ENCODE data around the gene RBM23.

Gene RBM23

DNA sequence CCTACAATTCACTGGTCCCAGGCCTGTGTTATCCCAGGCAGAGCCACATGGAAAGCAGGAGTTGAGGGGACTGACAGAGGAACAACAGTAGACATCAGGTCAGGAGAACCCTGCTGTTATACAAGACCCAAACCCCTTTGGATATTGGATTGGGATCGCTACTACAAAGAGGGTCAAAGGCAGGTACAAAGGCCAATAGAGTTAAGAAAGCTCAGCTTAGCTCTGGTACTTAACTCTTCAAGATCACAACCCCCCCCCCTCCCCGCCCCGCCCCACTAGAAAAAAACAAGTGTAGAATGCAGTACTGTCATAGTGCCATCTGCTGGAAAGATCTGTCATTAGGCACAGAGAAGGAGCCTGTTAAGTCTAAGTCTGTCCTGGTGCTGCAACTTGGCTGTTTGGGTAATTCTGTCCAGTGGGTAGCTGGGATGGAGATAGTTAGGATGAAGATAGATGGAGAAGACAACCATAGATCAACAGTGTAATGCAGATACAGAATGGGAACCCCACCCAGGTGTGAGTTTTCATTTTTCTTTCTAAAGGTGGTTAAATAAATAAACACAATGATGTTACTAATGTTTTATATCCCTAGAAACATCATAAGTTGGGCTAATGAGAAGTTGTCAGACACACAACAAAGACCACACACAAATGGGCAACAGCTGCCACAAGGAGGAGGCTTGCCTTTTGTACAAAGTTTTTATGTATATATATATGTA, 18.7 kb downstream of the RBM23 start:
- Histone ChIP-seq H3K9me3 (ENCODE audit: low read length) (no peaks in the 10 kb centered on the region), H3K27ac (ENCODE audit: low read depth, low read length, poor library complexity, severe bottlenecking) (no peak overlapping the region), H3K9ac (ENCODE audit: low read length) (no peak overlapping the region), H3K4me1 (ENCODE audit: insufficient read depth, low read length, severe bottlenecking) (no peaks in the 10 kb centered on the region), H4K20me1 (ENCODE audit: insufficient read depth, low read length) (no peaks in the 10 kb centered on the region), H3K4me3 (ENCODE audit: low read depth, low read length, poor library complexity, severe bottlenecking) (no peak overlapping the region), H2AFZ (ENCODE audit: low read length) (no peak overlapping the region), H3K9me2 (ENCODE audit: low read depth, low read length) (no peaks in the 10 kb centered on the region), H3K36me3 (ENCODE audit: insufficient read depth, low read length) (peaks cover 73% of the 10 kb centered on the region), H3K27me3 (ENCODE audit: insufficient read depth, low read length) (no peaks in the 10 kb centered on the region), H3K79me2 (ENCODE audit: insufficient read depth, low read length) (no peaks in the 10 kb centered on the region), H3K4me2 (ENCODE audit: low read length) (no peak overlapping the region), H3F3A (ENCODE audit: insufficient read depth, low read length) (no peaks in the 10 kb centered on the region)
- no peak for TF ChIP-seq EZH2 (IDR thresholded peaks at IDR 0.05; ENCODE audit: borderline replicate concordance, low read length)
- TF ChIP-seq, protein P1, sequence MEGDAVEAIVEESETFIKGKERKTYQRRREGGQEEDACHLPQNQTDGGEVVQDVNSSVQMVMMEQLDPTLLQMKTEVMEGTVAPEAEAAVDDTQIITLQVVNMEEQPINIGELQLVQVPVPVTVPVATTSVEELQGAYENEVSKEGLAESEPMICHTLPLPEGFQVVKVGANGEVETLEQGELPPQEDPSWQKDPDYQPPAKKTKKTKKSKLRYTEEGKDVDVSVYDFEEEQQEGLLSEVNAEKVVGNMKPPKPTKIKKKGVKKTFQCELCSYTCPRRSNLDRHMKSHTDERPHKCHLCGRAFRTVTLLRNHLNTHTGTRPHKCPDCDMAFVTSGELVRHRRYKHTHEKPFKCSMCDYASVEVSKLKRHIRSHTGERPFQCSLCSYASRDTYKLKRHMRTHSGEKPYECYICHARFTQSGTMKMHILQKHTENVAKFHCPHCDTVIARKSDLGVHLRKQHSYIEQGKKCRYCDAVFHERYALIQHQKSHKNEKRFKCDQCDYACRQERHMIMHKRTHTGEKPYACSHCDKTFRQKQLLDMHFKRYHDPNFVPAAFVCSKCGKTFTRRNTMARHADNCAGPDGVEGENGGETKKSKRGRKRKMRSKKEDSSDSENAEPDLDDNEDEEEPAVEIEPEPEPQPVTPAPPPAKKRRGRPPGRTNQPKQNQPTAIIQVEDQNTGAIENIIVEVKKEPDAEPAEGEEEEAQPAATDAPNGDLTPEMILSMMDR (IDR thresholded peaks at IDR 0.05; ENCODE audit: low read length), result peak; percentile 66

DNA sequence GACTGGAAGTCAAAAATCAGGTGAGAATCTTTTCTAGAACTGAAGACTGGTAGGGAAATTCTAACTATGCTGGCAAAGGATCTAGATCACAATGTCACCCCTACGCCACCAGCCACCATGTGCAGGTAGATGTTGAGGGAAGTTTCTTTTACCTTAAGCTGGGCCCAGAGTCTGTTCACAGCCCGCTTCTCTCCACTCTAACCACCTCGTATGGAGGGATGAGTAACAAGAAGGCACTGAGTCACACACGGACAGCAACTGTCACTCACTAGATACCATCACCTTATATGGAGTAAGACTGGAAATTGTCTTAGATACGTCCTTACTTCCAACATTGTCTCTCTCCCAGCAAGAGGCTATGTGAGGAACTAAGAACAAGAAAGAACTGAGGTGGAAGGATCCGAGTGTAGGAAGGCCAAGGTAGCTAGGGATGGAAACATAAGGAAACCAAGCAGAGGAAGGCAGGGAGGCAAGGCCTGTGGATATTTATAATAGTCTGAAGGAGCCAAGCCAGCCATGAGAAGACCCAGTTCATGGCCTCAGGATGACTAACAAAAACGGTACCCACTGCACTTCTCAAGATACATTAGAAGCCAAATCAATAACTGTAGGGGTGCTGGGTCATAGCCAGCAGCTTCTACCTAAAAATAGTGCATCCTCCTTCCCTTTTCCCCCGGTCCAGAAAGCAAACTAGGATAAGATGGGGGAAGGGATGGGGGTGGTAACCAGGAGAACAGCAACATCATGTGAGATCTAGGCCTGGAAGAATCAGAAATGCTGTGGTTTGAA, 20.5 kb downstream of the RBM23 start:
- Histone ChIP-seq H3K4me2 (ENCODE audit: low read length) (no peak overlapping the region), H3F3A (ENCODE audit: insufficient read depth, low read length) (no peaks in the 10 kb centered on the region), H2AFZ (ENCODE audit: low read length) (no peak overlapping the region), H4K20me1 (ENCODE audit: insufficient read depth, low read length) (no peaks in the 10 kb centered on the region), H3K9me2 (ENCODE audit: low read depth, low read length) (no peaks in the 10 kb centered on the region), H3K36me3 (ENCODE audit: insufficient read depth, low read length) (peaks cover 56% of the 10 kb centered on the region), H3K9ac (ENCODE audit: low read length) (no peak overlapping the region), H3K4me3 (ENCODE audit: low read depth, low read length, poor library complexity, severe bottlenecking) (no peak overlapping the region), H3K9me3 (ENCODE audit: low read length) (no peaks in the 10 kb centered on the region), H3K4me1 (ENCODE audit: insufficient read depth, low read length, severe bottlenecking) (no peaks in the 10 kb centered on the region), H3K27me3 (ENCODE audit: insufficient read depth, low read length) (no peaks in the 10 kb centered on the region), H3K27ac (ENCODE audit: low read depth, low read length, poor library complexity, severe bottlenecking) (no peak overlapping the region), H3K79me2 (ENCODE audit: insufficient read depth, low read length) (no peaks in the 10 kb centered on the region)
- TF ChIP-seq, protein P1 (IDR thresholded peaks at IDR 0.05; ENCODE audit: low read length), result no peak
- TF ChIP-seq EZH2 (IDR thresholded peaks at IDR 0.05; ENCODE audit: borderline replicate concordance, low read length), result no peak

DNA sequence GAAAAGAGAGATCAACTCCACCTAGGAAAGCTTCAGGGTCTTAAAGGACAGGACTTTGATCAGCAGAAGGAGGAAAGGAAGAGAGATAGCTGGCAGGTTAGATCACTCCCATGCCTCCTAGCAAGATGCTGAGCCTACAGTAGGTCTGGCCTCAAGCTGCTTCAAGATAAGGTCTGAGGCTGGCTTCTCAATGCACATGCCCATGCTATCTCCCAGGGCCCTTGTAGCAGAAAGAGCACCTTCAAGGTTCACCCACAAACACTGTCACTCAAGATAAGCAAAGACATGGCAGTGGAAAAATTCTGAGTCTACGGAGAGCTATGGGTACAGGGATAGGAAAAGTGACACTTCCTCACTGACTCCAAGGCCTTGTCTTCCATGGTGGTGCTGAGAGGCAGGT, 21.6 kb downstream of the RBM23 start:
- Histone ChIP-seq H3K4me2 (ENCODE audit: low read length) (no peak overlapping the region), H3K27ac (ENCODE audit: low read depth, low read length, poor library complexity, severe bottlenecking) (no peak overlapping the region), H3K9me3 (ENCODE audit: low read length) (no peaks in the 10 kb centered on the region), H3K4me1 (ENCODE audit: insufficient read depth, low read length, severe bottlenecking) (no peaks in the 10 kb centered on the region), H3K9me2 (ENCODE audit: low read depth, low read length) (no peaks in the 10 kb centered on the region), H3K79me2 (ENCODE audit: insufficient read depth, low read length) (no peaks in the 10 kb centered on the region), H3K36me3 (ENCODE audit: insufficient read depth, low read length) (peaks cover 45% of the 10 kb centered on the region), H3K4me3 (ENCODE audit: low read depth, low read length, poor library complexity, severe bottlenecking) (no peak overlapping the region), H4K20me1 (ENCODE audit: insufficient read depth, low read length) (no peaks in the 10 kb centered on the region), H2AFZ (ENCODE audit: low read length) (no peak overlapping the region), H3K9ac (ENCODE audit: low read length) (no peak overlapping the region), H3F3A (ENCODE audit: insufficient read depth, low read length) (no peaks in the 10 kb centered on the region), H3K27me3 (ENCODE audit: insufficient read depth, low read length) (no peaks in the 10 kb centered on the region)
- TF ChIP-seq, protein P1 (IDR thresholded peaks at IDR 0.05; ENCODE audit: low read length), result no peak
- no peak for TF ChIP-seq EZH2 (IDR thresholded peaks at IDR 0.05; ENCODE audit: borderline replicate concordance, low read length)
